Spleen (tissue), 7 donors: ENCODE results near the gene ADAMTS1.

ENCODE experiments used
- CTCF ChIP-seq, 11 experiments: fragments of 200-600 bp in 7 of 11; fragments of 450-650 bp in 4 of 11; sonication (generic) in 4 of 11; IDR thresholded peaks in 8 of 11; conservative IDR thresholded peaks in 3 of 11; 1 replicate in 7 of 11; 2 replicates in 4 of 11; pipeline versions ENCODE4 v1.4.0 to v1.8.0; 2016 to 2021; ENCODE audit warnings: antibody characterized with exemption in 11 of 11, inconsistent platforms in 4 of 11, mild to moderate bottlenecking in 1 of 11
- POLR2AphosphoS5 ChIP-seq, 3 donors: sonication (generic); formaldehyde crosslinking; IDR thresholded peaks; one replicate each; pipeline ENCODE4 v1.5.1; 2017; ENCODE audit warnings: antibody characterized with exemption in 3 of 3
- donor health status: DM: no; HTN: no; CAD: no; lungs with moderate emphysema.
- donor health status: DM: no; HTN: no; CAD: no.
- donor health status: DM: no; HTN: no; CAD: no.

GRCh38 chr21:26832546-26832945 is 12.7 kb downstream of the ADAMTS1 start:
- TF ChIP-seq CTCF (IDR thresholded peaks at IDR 0.05 in 8 of 11, conservative IDR thresholded peaks at IDR 0.05 in 3 of 11) = no peak
- TF ChIP-seq POLR2AphosphoS5 (IDR thresholded peaks at IDR 0.05) = no peak
